Measurements from ENCODE around the gene SRSF1.
"Not testable (repeated sequence)": the region's sequence is repeated elsewhere in the genome, so short reads cannot be mapped to it uniquely, and the experiment has no call there.

SRSF1 gene

DNA sequence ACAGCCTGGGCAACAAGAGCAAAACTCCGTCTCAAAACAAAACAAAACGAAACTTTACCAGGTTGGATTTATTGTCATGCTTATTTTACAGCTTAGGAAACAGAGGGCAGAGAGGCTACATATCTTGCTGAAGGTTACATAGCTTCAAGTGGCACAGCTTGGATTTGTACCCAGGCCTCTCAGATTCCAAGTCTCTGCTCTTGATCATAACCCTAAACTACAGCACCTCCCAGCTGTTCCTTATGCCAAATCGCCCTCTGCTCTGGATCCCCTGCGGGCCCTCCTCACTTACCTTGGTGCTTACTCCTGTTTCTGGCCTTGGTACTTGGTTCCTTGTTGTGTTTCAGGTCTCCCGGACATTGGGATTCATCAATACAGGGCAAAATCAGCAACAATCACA, 40.2 kb downstream of the SRSF1 start:
- no peaks in the 10 kb centered on the region for H3K4me1 ChIP-seq (ENCODE audit: control insufficient read depth, insufficient read depth, low read length, poor library complexity, severe bottlenecking)
- no peaks in the 10 kb centered on the region for H3K27me3 ChIP-seq (replicated peaks; ENCODE audit: control insufficient read depth, insufficient read depth, low read length, poor library complexity, severe bottlenecking)
- H3K36me3 ChIP-seq (ENCODE audit: control insufficient read depth, insufficient read depth, low read length): peaks cover 7% of the 10 kb centered on the region
- DNase-seq: no peak
- no peaks in the 10 kb centered on the region for H3K9me3 ChIP-seq (ENCODE audit: control insufficient read depth, low read length)
- H3K27ac ChIP-seq (ENCODE audit: insufficient read depth, low read length, poor library complexity, severe bottlenecking): no peak overlapping the region
- H3K4me3 ChIP-seq (ENCODE audit: insufficient read depth, low read depth, low read length, poor library complexity, severe bottlenecking): no peak overlapping the region

DNA sequence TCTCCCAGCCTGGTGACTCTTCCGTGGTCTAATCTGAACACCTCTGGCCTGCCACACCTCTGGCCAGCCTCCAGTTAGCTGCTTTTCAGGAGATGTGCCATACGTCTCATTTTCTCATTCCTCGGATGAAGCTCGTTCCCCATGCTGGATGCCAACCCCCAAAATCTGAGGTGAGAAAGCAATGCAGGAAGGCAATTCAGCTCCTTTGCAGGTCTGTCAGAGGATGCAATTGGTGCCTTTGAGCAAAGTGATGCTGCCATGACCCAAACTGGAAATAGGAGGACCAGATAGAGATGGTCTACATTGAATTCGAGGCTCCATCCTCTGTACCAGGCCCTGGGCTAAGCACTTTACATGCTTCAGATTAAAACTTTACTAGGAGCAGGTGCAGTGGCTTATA, 40.8 kb downstream of the SRSF1 start:
- no peak for DNase-seq
- Histone ChIP-seq H3K4me3 (ENCODE audit: insufficient read depth, low read depth, low read length, poor library complexity, severe bottlenecking) (no peak overlapping the region), H3K4me1 (ENCODE audit: control insufficient read depth, insufficient read depth, low read length, poor library complexity, severe bottlenecking) (no peaks in the 10 kb centered on the region), H3K9me3 (ENCODE audit: control insufficient read depth, low read length) (no peaks in the 10 kb centered on the region), H3K27ac (ENCODE audit: insufficient read depth, low read length, poor library complexity, severe bottlenecking) (no peak overlapping the region), H3K36me3 (ENCODE audit: control insufficient read depth, insufficient read depth, low read length) (peaks cover under 1% of the 10 kb centered on the region), H3K27me3 (replicated peaks; ENCODE audit: control insufficient read depth, insufficient read depth, low read length, poor library complexity, severe bottlenecking) (no peaks in the 10 kb centered on the region)

DNA sequence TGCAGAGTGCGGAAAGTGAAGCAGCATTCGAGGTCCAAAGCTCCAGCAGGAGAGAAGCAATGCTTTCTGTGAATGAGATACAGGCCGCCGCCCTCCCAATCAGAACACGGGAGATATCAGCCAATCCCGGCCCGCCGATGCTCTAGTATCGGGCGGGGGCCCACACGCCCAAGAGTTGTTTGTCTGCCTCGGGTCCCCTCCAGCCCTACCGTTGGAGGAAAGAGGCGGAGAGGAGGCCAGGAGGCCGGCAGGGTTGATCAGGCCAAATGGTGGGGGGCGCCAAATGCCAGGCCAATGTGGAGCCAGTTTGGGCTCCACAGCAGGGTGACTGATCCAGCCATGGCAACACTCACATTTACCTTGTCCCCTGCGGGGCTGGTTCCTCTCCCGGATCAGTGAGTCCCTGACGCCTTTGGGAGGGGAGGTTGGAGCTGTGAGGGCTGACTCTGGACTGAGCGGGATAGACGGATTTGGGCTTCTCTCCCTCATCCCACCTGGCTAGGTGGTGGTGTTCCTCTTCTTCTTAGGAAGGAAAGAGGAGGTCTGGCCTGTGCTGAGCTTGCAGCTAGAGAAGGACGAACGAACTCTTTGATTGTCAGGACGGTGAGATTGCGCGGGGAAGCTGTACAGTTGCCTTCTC, 41.4 kb downstream of the SRSF1 start:
- H3K4me1 ChIP-seq (ENCODE audit: control insufficient read depth, insufficient read depth, low read length, poor library complexity, severe bottlenecking): no peaks in the 10 kb centered on the region
- H3K9me3 ChIP-seq (ENCODE audit: control insufficient read depth, low read length): no peaks in the 10 kb centered on the region
- no peak overlapping the region for H3K27ac ChIP-seq (ENCODE audit: insufficient read depth, low read length, poor library complexity, severe bottlenecking)
- H3K4me3 ChIP-seq (ENCODE audit: insufficient read depth, low read depth, low read length, poor library complexity, severe bottlenecking): no peak overlapping the region
- H3K27me3 ChIP-seq (replicated peaks; ENCODE audit: control insufficient read depth, insufficient read depth, low read length, poor library complexity, severe bottlenecking): no peaks in the 10 kb centered on the region
- no peak for DNase-seq
- no peaks in the 10 kb centered on the region for H3K36me3 ChIP-seq (ENCODE audit: control insufficient read depth, insufficient read depth, low read length)

DNA sequence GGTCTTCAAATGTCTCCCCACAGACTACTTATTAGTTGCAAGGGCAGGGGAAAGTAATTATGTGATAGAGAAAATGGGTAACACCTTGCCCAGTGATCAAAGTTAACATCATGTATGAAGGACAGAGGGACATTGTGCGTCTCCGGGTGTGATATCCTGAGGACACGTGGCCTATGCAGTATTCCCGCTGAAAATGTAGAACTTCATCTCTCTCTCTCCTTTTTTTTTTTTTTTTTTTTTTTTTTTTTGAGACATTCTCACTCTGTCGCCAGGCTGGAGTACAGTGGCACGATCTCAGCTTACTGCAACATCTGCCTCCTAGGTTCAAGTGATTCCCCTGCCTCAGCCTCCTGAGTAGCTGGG, 43.9 kb downstream of the SRSF1 start:
- DNase-seq: no peak
- Histone ChIP-seq H3K27me3 (replicated peaks; ENCODE audit: control insufficient read depth, insufficient read depth, low read length, poor library complexity, severe bottlenecking) (no peaks in the 10 kb centered on the region), H3K4me1 (ENCODE audit: control insufficient read depth, insufficient read depth, low read length, poor library complexity, severe bottlenecking) (no peaks in the 10 kb centered on the region), H3K9me3 (ENCODE audit: control insufficient read depth, low read length) (no peaks in the 10 kb centered on the region), H3K4me3 (ENCODE audit: insufficient read depth, low read depth, low read length, poor library complexity, severe bottlenecking) (no peak overlapping the region), H3K36me3 (ENCODE audit: control insufficient read depth, insufficient read depth, low read length) (no peaks in the 10 kb centered on the region), H3K27ac (ENCODE audit: insufficient read depth, low read length, poor library complexity, severe bottlenecking) (no peak overlapping the region)

DNA sequence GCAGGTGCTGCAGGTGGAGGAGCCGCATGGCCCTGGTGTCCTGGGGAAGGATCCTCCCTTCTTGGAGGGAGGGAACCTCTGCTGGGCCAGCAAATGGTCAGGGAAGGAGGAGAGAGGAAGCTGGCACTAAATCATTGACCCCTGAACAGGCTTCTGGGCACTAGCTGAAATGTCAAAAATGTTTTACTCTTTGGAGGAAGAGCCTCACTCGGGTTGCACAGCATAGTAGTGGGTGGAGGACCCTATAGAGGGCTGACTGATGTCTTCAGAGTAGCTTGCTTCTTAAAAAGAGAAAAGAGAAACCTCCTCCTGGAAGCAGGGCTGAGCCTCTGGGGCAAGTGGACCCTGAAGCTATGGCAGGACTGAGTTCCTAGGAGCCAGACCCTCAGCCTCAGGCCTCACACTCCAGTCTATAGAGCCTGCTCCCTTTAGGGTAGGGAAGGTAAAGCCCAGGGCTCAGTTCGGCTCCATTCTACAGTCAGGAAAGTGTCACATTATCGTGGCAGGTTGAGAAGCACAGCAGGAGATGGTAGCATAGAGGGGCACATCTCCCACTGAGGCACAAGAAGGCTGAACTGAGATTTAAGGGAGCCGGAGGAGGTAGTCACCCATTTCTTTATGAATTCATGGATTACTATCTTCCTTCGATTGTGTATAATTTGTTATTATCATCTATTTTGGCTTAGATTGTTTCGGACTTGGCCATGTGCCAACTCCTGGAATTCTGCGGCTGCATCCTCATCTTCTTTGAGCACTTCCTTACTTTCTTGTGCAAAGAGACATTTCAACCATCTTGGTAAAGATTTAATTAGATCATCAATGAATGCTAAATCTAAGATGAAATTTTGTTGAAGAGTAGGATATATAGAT, 44.5 kb downstream of the SRSF1 start:
- Histone ChIP-seq H3K27me3 (replicated peaks; ENCODE audit: control insufficient read depth, insufficient read depth, low read length, poor library complexity, severe bottlenecking) (no peaks in the 10 kb centered on the region), H3K9me3 (ENCODE audit: control insufficient read depth, low read length) (no peaks in the 10 kb centered on the region), H3K36me3 (ENCODE audit: control insufficient read depth, insufficient read depth, low read length) (no peaks in the 10 kb centered on the region), H3K4me1 (ENCODE audit: control insufficient read depth, insufficient read depth, low read length, poor library complexity, severe bottlenecking) (no peaks in the 10 kb centered on the region), H3K27ac (ENCODE audit: insufficient read depth, low read length, poor library complexity, severe bottlenecking) (no peak overlapping the region), H3K4me3 (ENCODE audit: insufficient read depth, low read depth, low read length, poor library complexity, severe bottlenecking) (no peak overlapping the region)
- DNase-seq: no peak

DNA sequence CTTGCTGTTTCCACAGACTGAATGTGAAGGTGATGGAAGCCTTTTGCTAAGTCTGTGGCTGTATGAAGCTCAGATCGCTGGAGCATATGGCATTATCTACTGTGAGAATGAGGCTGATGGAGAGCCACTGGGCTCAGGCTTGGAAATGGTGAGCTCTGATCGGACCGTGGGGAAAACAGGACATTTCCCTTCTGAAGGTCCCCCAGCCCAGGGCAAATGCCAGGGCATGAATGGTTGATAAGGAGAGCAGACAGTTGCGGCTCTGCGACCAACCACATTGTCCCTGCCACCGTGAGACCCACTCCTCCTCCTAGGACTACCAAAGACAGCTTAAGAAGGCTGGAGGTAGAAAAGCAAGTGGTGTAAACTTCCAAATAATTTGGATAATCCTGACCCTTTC, 47.1 kb downstream of the SRSF1 start:
- Histone ChIP-seq H3K27ac (ENCODE audit: insufficient read depth, low read length, poor library complexity, severe bottlenecking) (no peak overlapping the region), H3K4me1 (ENCODE audit: control insufficient read depth, insufficient read depth, low read length, poor library complexity, severe bottlenecking) (peaks cover 12% of the 10 kb centered on the region), H3K9me3 (ENCODE audit: control insufficient read depth, low read length) (no peaks in the 10 kb centered on the region), H3K27me3 (replicated peaks; ENCODE audit: control insufficient read depth, insufficient read depth, low read length, poor library complexity, severe bottlenecking) (peaks cover 5% of the 10 kb centered on the region), H3K4me3 (ENCODE audit: insufficient read depth, low read depth, low read length, poor library complexity, severe bottlenecking) (no peak overlapping the region), H3K36me3 (ENCODE audit: control insufficient read depth, insufficient read depth, low read length) (no peaks in the 10 kb centered on the region)
- DNase-seq: no peak

DNA sequence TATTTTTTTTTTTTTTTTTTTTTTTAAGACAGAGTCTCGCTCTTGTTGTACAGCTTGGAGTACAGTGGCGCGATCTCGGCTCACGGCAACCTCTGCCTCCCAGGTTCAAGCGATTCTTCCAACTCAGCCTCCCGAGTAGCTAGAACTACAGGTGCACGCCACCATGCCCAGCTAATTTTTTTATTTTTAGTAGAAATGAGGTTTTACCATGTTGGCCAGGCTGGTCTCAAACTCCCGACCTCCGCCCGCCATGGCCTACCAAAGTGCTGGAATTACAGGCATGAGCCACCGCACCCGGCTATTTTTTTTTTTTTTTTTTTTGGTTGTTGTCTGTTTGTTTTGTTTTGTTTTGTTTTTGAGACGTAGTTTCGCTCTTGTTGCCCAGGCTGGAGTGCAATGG, 48.7 kb downstream of the SRSF1 start:
- not testable (repeated sequence) for H3K27ac ChIP-seq (ENCODE audit: insufficient read depth, low read length, poor library complexity, severe bottlenecking); H3K9me3 ChIP-seq (ENCODE audit: control insufficient read depth, low read length); H3K36me3 ChIP-seq (ENCODE audit: control insufficient read depth, insufficient read depth, low read length); H3K27me3 ChIP-seq (replicated peaks; ENCODE audit: control insufficient read depth, insufficient read depth, low read length, poor library complexity, severe bottlenecking); H3K4me3 ChIP-seq (ENCODE audit: insufficient read depth, low read depth, low read length, poor library complexity, severe bottlenecking); DNase-seq
- H3K4me1 ChIP-seq (ENCODE audit: control insufficient read depth, insufficient read depth, low read length, poor library complexity, severe bottlenecking): peaks cover 16% of the 10 kb centered on the region

DNA sequence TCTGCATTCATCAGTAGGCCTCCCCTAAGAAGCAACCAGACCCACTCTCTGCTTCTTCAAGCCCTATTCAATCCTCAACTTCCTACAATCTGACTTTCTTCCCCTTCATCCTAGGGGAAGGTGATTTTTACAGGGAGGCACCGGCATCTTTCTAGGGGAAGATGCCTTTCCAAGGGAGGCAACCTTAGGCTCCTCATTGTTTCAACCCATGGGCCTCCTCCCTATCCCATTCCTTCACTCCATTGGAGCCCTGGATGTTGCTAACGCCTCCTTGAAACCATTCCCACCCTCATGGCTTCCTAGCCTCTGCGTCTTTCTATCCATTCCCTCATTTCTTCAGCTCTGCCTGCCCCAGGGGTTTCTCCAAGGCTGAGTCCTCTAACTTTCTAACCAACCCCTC, 49.2 kb downstream of the SRSF1 start:
- H3K9me3 ChIP-seq (ENCODE audit: control insufficient read depth, low read length): no peaks in the 10 kb centered on the region
- peaks cover 16% of the 10 kb centered on the region for H3K4me1 ChIP-seq (ENCODE audit: control insufficient read depth, insufficient read depth, low read length, poor library complexity, severe bottlenecking)
- H3K27ac ChIP-seq (ENCODE audit: insufficient read depth, low read length, poor library complexity, severe bottlenecking): no peak overlapping the region
- DNase-seq: no peak
- no peaks in the 10 kb centered on the region for H3K36me3 ChIP-seq (ENCODE audit: control insufficient read depth, insufficient read depth, low read length)
- no peak overlapping the region for H3K4me3 ChIP-seq (ENCODE audit: insufficient read depth, low read depth, low read length, poor library complexity, severe bottlenecking)
- peaks cover 5% of the 10 kb centered on the region for H3K27me3 ChIP-seq (replicated peaks; ENCODE audit: control insufficient read depth, insufficient read depth, low read length, poor library complexity, severe bottlenecking)

DNA sequence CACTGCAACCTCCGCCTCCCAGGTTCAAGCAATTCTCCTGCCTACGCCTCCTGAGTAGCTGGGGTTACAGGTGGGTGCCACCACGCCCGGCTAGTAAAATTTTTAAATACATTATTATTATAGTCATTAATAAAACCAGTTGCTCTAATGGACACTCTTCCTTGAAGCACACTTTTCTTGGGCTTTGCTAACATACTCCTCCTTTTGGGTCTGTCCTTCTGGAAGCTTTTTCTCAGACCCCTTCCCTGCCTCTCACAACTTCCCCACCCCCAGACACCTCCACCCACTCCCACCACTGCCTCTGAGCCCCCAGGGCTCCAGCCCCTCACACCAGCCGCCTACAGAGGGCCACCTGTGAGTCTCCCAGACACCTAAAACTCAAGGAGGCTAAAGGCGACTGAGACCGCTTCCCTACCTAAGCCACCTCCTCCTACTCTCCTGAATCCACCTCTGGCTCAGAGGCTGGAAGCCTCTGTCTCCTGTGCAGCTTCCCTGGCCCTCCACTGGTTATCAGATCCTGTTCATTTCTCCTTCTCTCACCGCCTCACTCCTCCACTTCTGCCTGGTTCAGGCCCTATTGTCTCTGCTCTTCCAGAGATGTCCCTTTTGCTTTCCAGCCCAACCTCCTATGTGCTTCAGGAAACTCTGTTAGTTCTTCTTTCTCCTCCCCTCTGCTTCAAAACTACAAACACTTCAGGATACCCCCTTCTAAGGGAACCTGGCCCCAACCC, 49.8 kb downstream of the SRSF1 start:
- DNase-seq: no peak
- peaks cover 16% of the 10 kb centered on the region for H3K4me1 ChIP-seq (ENCODE audit: control insufficient read depth, insufficient read depth, low read length, poor library complexity, severe bottlenecking)
- no peaks in the 10 kb centered on the region for H3K9me3 ChIP-seq (ENCODE audit: control insufficient read depth, low read length)
- no peaks in the 10 kb centered on the region for H3K36me3 ChIP-seq (ENCODE audit: control insufficient read depth, insufficient read depth, low read length)
- H3K27ac ChIP-seq (ENCODE audit: insufficient read depth, low read length, poor library complexity, severe bottlenecking): no peak overlapping the region
- peaks cover 5% of the 10 kb centered on the region for H3K27me3 ChIP-seq (replicated peaks; ENCODE audit: control insufficient read depth, insufficient read depth, low read length, poor library complexity, severe bottlenecking)
- H3K4me3 ChIP-seq (ENCODE audit: insufficient read depth, low read depth, low read length, poor library complexity, severe bottlenecking): no peak overlapping the region
